ENCODE data around the gene DCLRE1B. TPM values are rescaled to one million over a fixed set of nuclear protein-coding genes. Genes with fewer than 3 reads are reported as not detected.

Gene DCLRE1B
- polyA plus RNA-seq, 1 donor from 2014 or later: 7.3 TPM

GRCh38 chr1:113943028-113943811 lies 38.1 kb downstream of the DCLRE1B start:
- Histone ChIP-seq H3K4me3 (ENCODE audit: low read length) (no peak overlapping the region), H3K9ac (ENCODE audit: low read length) (no peak overlapping the region), H3K36me3 (ENCODE audit: insufficient read depth, low read length) (peaks cover 9% of the 10 kb centered on the region), H4K20me1 (ENCODE audit: insufficient read depth) (no peaks in the 10 kb centered on the region), H2AFZ (ENCODE audit: low read depth, low read length) (no peak overlapping the region), H3K9me2 (ENCODE audit: insufficient read depth, low read length) (no peaks in the 10 kb centered on the region), H3F3A (ENCODE audit: insufficient read depth, low read length, poor library complexity, severe bottlenecking) (no peaks in the 10 kb centered on the region), H3K4me2 (ENCODE audit: low read length) (no peak overlapping the region), H3K27ac (ENCODE audit: low read length) (no peak overlapping the region), H3K27me3 (ENCODE audit: insufficient read depth, low read depth, low read length) (no peaks in the 10 kb centered on the region), H3K79me2 (replicated peaks; ENCODE audit: insufficient read depth, low read length) (peaks cover 20% of the 10 kb centered on the region), H3K9me3 (ENCODE audit: low read length) (no peaks in the 10 kb centered on the region)
- TF ChIP-seq TAF1 (IDR thresholded peaks at IDR 0.05; ENCODE audit: low read depth): no peak

DNA sequence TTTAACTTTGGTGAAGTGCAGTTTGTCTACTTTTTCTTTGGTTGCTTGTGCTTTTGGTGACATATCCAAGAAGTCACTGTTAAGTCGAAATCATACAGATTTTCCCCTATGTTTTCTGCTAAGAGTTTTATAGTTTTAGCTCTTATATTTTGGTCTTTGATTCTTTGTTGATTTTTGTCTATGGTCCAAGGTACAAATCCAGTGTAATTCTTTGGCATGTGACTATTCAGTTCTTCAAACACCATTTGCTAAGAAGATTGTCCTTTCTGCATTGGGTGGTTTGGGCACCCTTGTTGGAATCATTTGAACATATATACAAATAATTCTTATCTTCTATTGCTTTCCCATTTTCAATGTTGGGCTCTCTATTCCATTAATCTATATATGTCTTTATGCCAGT lies 40.2 kb downstream of the DCLRE1B start:
- TF ChIP-seq EP300 (conservative IDR thresholded peaks at IDR 0.05; ENCODE audit: poor library complexity, severe bottlenecking) (no peak), RAD21 (conservative IDR thresholded peaks at IDR 0.05) (no peak), MXI1 (conservative IDR thresholded peaks at IDR 0.05; ENCODE audit: poor library complexity, severe bottlenecking) (no peak), POLR2AphosphoS5 (IDR thresholded peaks at IDR 0.05) (no peak), CTCF (IDR thresholded peaks at IDR 0.05; ENCODE audit: poor library complexity, severe bottlenecking) (no peak), EZH2 (IDR thresholded peaks at IDR 0.05; ENCODE audit: borderline replicate concordance, insufficient read depth, low read length, poor library complexity, severe bottlenecking) (no peak), REST (IDR thresholded peaks at IDR 0.05; ENCODE audit: borderline replicate concordance) (no peak), SMC3 (conservative IDR thresholded peaks at IDR 0.05; ENCODE audit: poor library complexity) (no peak)
- Histone ChIP-seq H2AFZ (ENCODE audit: low read depth, low read length) (no peak overlapping the region), H4K20me1 (ENCODE audit: insufficient read depth) (no peaks in the 10 kb centered on the region)

More for the DNA sequence above, 40.2 kb downstream of the DCLRE1B start:
- Histone ChIP-seq H3K4me3 (ENCODE audit: low read length) (no peak overlapping the region), H3K36me3 (ENCODE audit: insufficient read depth, low read length) (peaks cover 9% of the 10 kb centered on the region), H3K79me2 (replicated peaks; ENCODE audit: insufficient read depth, low read length) (peaks cover 15% of the 10 kb centered on the region), H3K9ac (ENCODE audit: low read length) (no peak overlapping the region), H3K4me2 (ENCODE audit: low read length) (no peak overlapping the region), H3K9me3 (ENCODE audit: low read length) (no peaks in the 10 kb centered on the region), H3K9me2 (ENCODE audit: insufficient read depth, low read length) (no peaks in the 10 kb centered on the region), H3K27ac (ENCODE audit: low read length) (no peak overlapping the region), H3F3A (ENCODE audit: insufficient read depth, low read length, poor library complexity, severe bottlenecking) (no peaks in the 10 kb centered on the region), H3K27me3 (ENCODE audit: insufficient read depth, low read depth, low read length) (no peaks in the 10 kb centered on the region)
